ENCODE measurements around the gene SLIT3.

The SLIT3 gene

DNA sequence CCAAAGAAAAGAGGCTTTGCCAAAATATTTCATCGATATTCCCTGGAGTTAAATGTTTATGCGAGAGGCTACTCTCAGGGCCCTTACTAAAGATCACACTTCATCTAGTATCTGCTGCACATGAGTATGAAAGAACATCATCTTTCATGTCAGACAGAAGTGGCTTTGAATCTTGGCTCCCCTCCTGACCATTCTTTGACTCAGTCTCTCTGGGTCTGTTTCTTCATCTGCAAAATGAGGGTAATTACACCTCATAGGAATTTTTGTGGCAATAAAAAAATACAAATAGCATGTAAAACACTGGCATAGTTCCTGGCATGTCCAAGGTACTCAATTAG is 58.1 kb downstream of the SLIT3 start:
- no peaks in the 10 kb centered on the region for H3K4me1 ChIP-seq (ENCODE audit: control insufficient read depth in 1 of 2, insufficient read depth in 2 of 2, low read length in 2 of 2)
- no peaks in the 10 kb centered on the region for H3K27me3 ChIP-seq (ENCODE audit: low read depth, low read length)
- H3K4me3 ChIP-seq (ENCODE audit: low read depth in 1 of 2, low read length in 2 of 2) = no peak overlapping the region
- H3K27ac ChIP-seq (ENCODE audit: low read length) = no peak overlapping the region
- peaks cover 4 to 5% of the 10 kb centered on the region in 2 donors for H3K9me3 ChIP-seq (ENCODE audit: control insufficient read depth in 1 of 2, low read length in 2 of 2)
- no peaks in the 10 kb centered on the region for H3K36me3 ChIP-seq (ENCODE audit: control insufficient read depth in 1 of 2, insufficient read depth in 2 of 2, low read length in 2 of 2)

DNA sequence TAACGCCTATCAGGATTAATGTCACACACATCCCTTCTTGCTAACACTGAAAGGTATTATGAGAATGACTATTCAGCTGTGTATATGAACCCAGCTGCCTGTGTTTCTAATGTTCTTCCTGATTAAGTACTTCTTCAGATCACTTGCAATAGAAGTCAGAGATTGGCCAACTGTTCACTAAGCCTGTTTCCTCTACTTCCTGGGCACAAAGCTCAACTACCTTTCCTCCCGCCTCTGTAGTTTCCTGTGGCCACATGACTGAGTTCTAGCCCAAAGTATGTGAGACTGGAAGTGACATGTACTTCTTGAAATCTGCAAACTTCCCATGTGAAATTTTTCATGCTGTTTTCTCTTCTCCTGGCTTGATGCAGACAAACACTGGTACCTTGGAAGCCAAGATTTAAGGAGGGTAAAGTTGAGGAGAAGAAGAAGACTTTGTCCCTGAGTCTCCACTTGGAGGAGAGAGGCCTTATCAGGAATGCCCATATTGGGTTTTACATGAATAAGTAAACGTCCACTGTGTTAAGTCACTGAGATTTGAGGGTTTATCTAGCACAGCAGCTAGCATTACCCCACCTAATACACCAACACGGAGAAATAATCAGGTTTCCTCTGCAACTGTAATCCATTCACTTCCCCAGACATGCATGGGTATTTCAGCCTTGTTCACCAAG is 58.6 kb downstream of the SLIT3 start:
- H3K36me3 ChIP-seq (ENCODE audit: control insufficient read depth in 1 of 2, insufficient read depth in 2 of 2, low read length in 2 of 2) = peaks cover 2% of the 10 kb centered on the region in 2 donors
- H3K4me3 ChIP-seq (ENCODE audit: low read depth in 1 of 2, low read length in 2 of 2) = no peak overlapping the region
- H3K27ac ChIP-seq (ENCODE audit: low read length) = no peak overlapping the region
- H3K9me3 ChIP-seq (ENCODE audit: control insufficient read depth in 1 of 2, low read length in 2 of 2) = peaks cover 4 to 7% of the 10 kb centered on the region in 2 donors
- H3K27me3 ChIP-seq (ENCODE audit: low read depth, low read length) = no peaks in the 10 kb centered on the region
- no peaks in the 10 kb centered on the region for H3K4me1 ChIP-seq (ENCODE audit: control insufficient read depth in 1 of 2, insufficient read depth in 2 of 2, low read length in 2 of 2)

DNA sequence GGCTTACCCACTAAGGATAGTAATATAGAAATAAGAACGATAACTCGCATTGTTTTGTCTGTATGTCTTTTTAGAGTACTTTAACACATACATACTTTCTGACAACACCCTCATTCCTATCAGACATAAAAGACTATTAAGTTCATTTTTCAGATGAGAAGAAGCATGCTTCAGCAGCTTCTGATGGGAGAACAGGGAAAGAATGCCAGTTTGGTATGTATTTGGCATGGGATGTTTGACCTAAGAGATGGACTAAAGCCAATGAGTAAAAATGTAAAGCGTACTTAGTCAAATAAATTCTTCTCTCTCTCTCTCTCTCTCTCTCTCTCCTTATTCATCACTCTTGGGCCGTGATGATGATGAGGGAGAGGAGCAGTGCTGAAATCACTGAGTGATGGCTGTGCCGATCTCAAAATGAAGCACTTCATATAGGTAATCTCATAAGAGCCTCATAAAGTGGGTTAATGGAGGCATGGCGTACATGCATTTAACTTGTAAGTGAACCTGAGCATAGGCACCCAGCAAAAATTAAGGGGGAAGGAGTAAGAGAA is 71.5 kb downstream of the SLIT3 start:
- no peaks in the 10 kb centered on the region for H3K4me1 ChIP-seq (ENCODE audit: control insufficient read depth in 1 of 2, insufficient read depth in 2 of 2, low read length in 2 of 2)
- H3K27me3 ChIP-seq (ENCODE audit: low read depth, low read length) = no peaks in the 10 kb centered on the region
- H3K9me3 ChIP-seq (ENCODE audit: control insufficient read depth in 1 of 2, low read length in 2 of 2) = peaks cover 0 to under 1% of the 10 kb centered on the region in 2 donors
- H3K27ac ChIP-seq (ENCODE audit: low read length) = no peak overlapping the region
- H3K36me3 ChIP-seq (ENCODE audit: control insufficient read depth in 1 of 2, insufficient read depth in 2 of 2, low read length in 2 of 2) = no peaks in the 10 kb centered on the region
- H3K4me3 ChIP-seq (ENCODE audit: low read depth in 1 of 2, low read length in 2 of 2) = no peak overlapping the region

DNA sequence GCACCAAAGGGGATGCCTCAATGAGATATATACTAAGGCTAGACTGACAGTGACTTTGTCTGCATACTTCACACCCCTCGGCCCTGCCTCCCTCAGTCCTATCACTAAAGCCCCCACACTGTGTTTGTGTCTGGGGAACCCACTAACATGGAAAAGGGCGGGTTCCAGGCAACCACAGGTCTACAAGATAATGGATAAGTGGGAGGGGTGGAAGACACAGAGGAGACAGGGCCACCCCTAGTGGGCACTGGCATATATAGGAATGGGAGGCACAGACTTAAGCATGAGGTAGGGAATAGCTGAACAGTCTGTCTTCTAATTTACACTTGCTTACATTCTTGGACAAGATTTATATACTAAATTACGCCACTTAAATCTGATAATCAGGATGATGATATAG is 74.0 kb downstream of the SLIT3 start:
- Histone ChIP-seq H3K27me3 (ENCODE audit: low read depth, low read length) (no peaks in the 10 kb centered on the region), H3K4me3 (ENCODE audit: low read depth in 1 of 2, low read length in 2 of 2) (no peak overlapping the region), H3K27ac (ENCODE audit: low read length) (no peak overlapping the region), H3K9me3 (ENCODE audit: control insufficient read depth in 1 of 2, low read length in 2 of 2) (no peaks in the 10 kb centered on the region), H3K4me1 (ENCODE audit: control insufficient read depth in 1 of 2, insufficient read depth in 2 of 2, low read length in 2 of 2) (no peaks in the 10 kb centered on the region), H3K36me3 (ENCODE audit: control insufficient read depth in 1 of 2, insufficient read depth in 2 of 2, low read length in 2 of 2) (no peaks in the 10 kb centered on the region)

DNA sequence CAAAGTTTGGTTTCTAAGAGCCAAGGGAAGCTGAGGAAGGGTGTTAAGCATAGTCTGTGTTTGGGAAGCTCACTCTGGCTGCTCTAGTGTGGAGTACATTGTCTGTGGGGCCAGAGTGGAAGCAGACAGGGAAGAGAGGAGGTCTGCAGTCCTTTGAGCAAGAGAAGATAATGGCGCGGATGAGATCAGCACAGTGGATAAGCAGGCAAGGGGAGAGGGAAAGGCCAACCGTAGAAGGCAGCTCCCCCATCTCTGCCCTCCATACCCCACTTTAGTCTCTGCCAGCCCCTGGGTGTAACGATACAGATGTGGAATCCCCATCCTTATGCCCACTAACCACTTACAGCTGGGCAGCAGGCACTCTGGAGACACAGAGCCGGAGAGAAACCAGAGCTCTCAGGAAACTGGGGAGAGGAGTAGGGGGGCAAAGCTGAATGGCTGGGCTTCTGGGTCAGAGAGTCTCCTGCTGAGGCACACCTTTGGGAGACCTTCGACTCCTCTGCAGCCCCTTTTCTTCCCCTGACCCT is 75.0 kb downstream of the SLIT3 start:
- H3K36me3 ChIP-seq (ENCODE audit: control insufficient read depth in 1 of 2, insufficient read depth in 2 of 2, low read length in 2 of 2) = no peaks in the 10 kb centered on the region
- H3K27me3 ChIP-seq (ENCODE audit: low read depth, low read length) = no peaks in the 10 kb centered on the region
- H3K4me3 ChIP-seq (ENCODE audit: low read depth in 1 of 2, low read length in 2 of 2) = no peak overlapping the region
- no peaks in the 10 kb centered on the region for H3K4me1 ChIP-seq (ENCODE audit: control insufficient read depth in 1 of 2, insufficient read depth in 2 of 2, low read length in 2 of 2)
- no peak overlapping the region for H3K27ac ChIP-seq (ENCODE audit: low read length)
- H3K9me3 ChIP-seq (ENCODE audit: control insufficient read depth in 1 of 2, low read length in 2 of 2) = no peaks in the 10 kb centered on the region

DNA sequence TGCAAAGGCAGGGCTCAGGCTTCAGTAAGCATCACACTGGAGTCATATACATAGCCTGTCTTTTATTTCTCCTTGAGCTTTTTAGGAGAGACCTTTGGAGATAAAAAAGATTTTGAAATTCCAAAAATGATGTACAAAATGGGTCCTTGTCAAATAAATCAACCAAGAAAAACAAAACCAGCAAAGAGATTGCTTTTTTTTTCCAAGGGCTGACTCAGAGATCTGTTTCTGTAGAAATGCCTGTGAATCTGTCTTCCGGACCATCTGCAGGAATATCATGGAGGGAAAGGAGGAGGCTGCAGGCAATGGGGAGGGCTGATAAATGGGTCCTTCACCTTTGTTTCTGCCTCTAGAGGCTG is 77.4 kb downstream of the SLIT3 start:
- Histone ChIP-seq H3K27ac (ENCODE audit: low read length) (no peak overlapping the region), H3K36me3 (ENCODE audit: control insufficient read depth in 1 of 2, insufficient read depth in 2 of 2, low read length in 2 of 2) (no peaks in the 10 kb centered on the region), H3K4me3 (ENCODE audit: low read depth in 1 of 2, low read length in 2 of 2) (no peak overlapping the region), H3K9me3 (ENCODE audit: control insufficient read depth in 1 of 2, low read length in 2 of 2) (no peaks in the 10 kb centered on the region), H3K27me3 (ENCODE audit: low read depth, low read length) (no peaks in the 10 kb centered on the region), H3K4me1 (ENCODE audit: control insufficient read depth in 1 of 2, insufficient read depth in 2 of 2, low read length in 2 of 2) (no peaks in the 10 kb centered on the region)

DNA sequence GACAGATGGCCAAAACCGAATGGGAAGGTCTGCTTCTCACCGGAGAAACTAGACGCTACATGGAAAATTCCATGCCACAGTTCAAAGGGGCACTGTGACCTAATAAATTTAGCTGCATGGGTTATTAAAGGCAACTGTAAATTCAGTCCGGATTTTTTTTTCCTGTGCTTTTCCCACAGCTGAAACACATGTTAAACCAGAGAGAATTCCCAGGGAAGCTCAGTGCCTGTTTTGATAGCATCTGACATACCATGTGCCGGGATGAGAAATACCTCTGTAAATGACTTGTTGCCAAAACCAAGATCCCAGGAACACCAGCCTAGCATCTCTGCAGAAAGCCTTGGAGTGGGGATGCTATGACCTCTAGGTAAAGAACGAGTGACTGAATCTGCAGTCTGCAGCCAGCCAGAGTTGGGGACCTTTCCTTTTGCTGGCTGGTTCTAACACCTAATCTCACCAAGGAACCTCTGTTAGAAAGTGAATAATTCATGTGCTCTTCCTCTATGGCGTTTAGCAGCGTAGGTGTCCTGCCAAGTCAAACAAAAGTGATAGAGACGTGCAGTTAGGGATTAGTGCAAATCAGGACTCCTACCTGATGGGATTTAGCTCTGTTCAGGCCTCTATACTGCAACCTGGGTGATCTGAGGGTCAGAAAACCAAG is 77.9 kb downstream of the SLIT3 start:
- Histone ChIP-seq H3K27me3 (ENCODE audit: low read depth, low read length) (no peaks in the 10 kb centered on the region), H3K4me1 (ENCODE audit: control insufficient read depth in 1 of 2, insufficient read depth in 2 of 2, low read length in 2 of 2) (no peaks in the 10 kb centered on the region), H3K4me3 (ENCODE audit: low read depth in 1 of 2, low read length in 2 of 2) (no peak overlapping the region), H3K36me3 (ENCODE audit: control insufficient read depth in 1 of 2, insufficient read depth in 2 of 2, low read length in 2 of 2) (no peaks in the 10 kb centered on the region), H3K9me3 (ENCODE audit: control insufficient read depth in 1 of 2, low read length in 2 of 2) (no peaks in the 10 kb centered on the region), H3K27ac (ENCODE audit: low read length) (no peak overlapping the region)

DNA sequence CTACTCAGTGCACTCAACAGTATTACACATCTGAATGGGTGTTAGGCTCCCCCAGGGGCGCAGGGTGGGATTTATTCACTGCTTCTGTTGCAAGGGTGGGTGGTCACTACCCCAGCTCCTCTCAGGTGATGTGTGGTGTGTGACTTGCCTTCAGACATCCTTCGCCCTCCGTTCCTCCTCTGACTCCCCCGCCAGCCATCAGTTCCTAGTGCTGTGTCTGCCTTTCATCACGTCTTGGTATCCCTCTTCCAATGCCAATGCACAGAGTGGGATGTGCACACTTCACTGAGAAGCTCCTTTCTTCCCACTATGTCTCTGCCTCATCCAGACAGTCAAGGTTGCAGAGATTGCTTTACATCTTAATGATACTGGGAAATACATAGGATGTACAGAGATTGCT is 79.4 kb downstream of the SLIT3 start:
- Histone ChIP-seq H3K27me3 (ENCODE audit: low read depth, low read length) (no peaks in the 10 kb centered on the region), H3K36me3 (ENCODE audit: control insufficient read depth in 1 of 2, insufficient read depth in 2 of 2, low read length in 2 of 2) (no peaks in the 10 kb centered on the region), H3K9me3 (ENCODE audit: control insufficient read depth in 1 of 2, low read length in 2 of 2) (no peaks in the 10 kb centered on the region), H3K4me3 (ENCODE audit: low read depth in 1 of 2, low read length in 2 of 2) (no peak overlapping the region), H3K4me1 (ENCODE audit: control insufficient read depth in 1 of 2, insufficient read depth in 2 of 2, low read length in 2 of 2) (no peaks in the 10 kb centered on the region), H3K27ac (ENCODE audit: low read length) (no peak overlapping the region)

DNA sequence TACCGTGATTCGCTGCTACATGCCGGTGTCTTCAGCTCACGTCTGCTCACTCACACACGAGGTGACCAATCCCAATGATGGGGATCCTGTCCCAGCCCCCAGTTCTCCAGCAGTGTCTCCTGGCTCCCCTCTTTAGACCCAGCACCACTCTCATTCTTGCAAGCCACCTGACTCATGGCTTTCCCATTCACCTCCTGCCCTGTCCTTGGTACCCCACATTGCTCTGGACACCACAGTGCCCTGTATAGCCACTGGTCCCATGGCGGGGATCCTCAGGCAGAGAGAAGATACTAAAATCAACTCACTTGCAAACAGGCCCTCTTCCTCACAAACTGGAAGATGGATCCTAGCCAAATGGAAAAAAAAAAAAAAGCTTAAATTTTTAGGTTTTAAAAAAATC is 81.0 kb downstream of the SLIT3 start:
- no peaks in the 10 kb centered on the region for H3K36me3 ChIP-seq (ENCODE audit: control insufficient read depth in 1 of 2, insufficient read depth in 2 of 2, low read length in 2 of 2)
- no peak overlapping the region for H3K27ac ChIP-seq (ENCODE audit: low read length)
- H3K27me3 ChIP-seq (ENCODE audit: low read depth, low read length) = no peaks in the 10 kb centered on the region
- H3K4me3 ChIP-seq (ENCODE audit: low read depth in 1 of 2, low read length in 2 of 2) = no peak overlapping the region
- no peaks in the 10 kb centered on the region for H3K9me3 ChIP-seq (ENCODE audit: control insufficient read depth in 1 of 2, low read length in 2 of 2)
- H3K4me1 ChIP-seq (ENCODE audit: control insufficient read depth in 1 of 2, insufficient read depth in 2 of 2, low read length in 2 of 2) = no peaks in the 10 kb centered on the region

DNA sequence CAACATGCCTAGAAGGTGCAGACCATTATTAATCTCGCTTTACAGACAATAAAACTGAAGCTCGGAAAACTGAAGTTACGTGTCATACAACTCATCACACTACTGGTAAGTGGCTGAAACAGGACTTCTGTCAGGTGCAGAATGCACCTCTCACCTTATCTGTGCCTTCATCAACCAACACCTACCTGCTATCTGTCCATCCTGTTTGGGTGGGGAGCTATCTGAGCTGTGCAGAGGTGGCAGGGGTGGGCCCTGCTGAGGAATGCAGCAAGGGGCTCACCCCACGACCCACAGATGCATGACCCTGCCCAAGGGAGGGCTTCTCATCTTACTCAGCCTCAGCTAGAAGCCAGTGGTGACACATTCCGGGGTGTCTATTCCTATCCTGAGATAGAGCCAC is 81.6 kb downstream of the SLIT3 start:
- H3K36me3 ChIP-seq (ENCODE audit: control insufficient read depth in 1 of 2, insufficient read depth in 2 of 2, low read length in 2 of 2) = no peaks in the 10 kb centered on the region
- H3K4me1 ChIP-seq (ENCODE audit: control insufficient read depth in 1 of 2, insufficient read depth in 2 of 2, low read length in 2 of 2) = no peaks in the 10 kb centered on the region
- H3K9me3 ChIP-seq (ENCODE audit: control insufficient read depth in 1 of 2, low read length in 2 of 2) = no peaks in the 10 kb centered on the region
- H3K4me3 ChIP-seq (ENCODE audit: low read depth in 1 of 2, low read length in 2 of 2) = no peak overlapping the region
- no peaks in the 10 kb centered on the region for H3K27me3 ChIP-seq (ENCODE audit: low read depth, low read length)
- H3K27ac ChIP-seq (ENCODE audit: low read length) = no peak overlapping the region

DNA sequence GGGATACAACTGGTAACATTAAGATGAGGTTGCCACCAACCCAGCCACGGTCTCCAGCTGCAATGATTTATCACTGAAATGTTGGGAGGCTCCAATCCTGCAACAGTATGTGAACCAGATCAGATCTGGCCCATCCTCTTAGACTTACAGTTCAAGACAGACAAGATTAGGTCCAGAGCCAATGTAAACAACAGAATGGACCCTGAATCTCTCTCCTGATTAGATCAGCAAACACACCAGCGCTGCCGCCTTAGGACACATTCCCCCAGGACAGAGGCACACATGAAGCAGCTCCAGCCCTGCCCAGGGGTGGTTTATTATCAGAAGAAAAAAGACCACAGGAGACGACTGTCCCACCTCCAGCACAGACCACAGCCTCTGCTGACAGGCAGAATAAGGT is 82.1 kb downstream of the SLIT3 start:
- Histone ChIP-seq H3K4me1 (ENCODE audit: control insufficient read depth in 1 of 2, insufficient read depth in 2 of 2, low read length in 2 of 2) (no peaks in the 10 kb centered on the region), H3K9me3 (ENCODE audit: control insufficient read depth in 1 of 2, low read length in 2 of 2) (no peaks in the 10 kb centered on the region), H3K27me3 (ENCODE audit: low read depth, low read length) (no peaks in the 10 kb centered on the region), H3K4me3 (ENCODE audit: low read depth in 1 of 2, low read length in 2 of 2) (no peak overlapping the region), H3K27ac (ENCODE audit: low read length) (no peak overlapping the region), H3K36me3 (ENCODE audit: control insufficient read depth in 1 of 2, insufficient read depth in 2 of 2, low read length in 2 of 2) (no peaks in the 10 kb centered on the region)
